H1 (cell line): ENCODE data around the gene SSH2. TPM values are rescaled to one million over a fixed set of nuclear protein-coding genes. Genes with fewer than 3 reads are reported as not detected.

Source experiments
- ASH2L ChIP-seq: fragments of 200-600, 300-600 bp; sonication (generic); IDR thresholded peaks from one replicate; pipeline ENCODE4 v1.7.1; 2017; ENCODE audit warnings: low read length
- BCL11A ChIP-seq, 2 experiments: IDR thresholded peaks; one replicate each; pipeline ENCODE4 v1.6.1; 2011; ENCODE audit warnings: low read depth in 2 of 2, low read length in 2 of 2, mild to moderate bottlenecking in 2 of 2
- CBX8 ChIP-seq: fragments of 300-800, 300-1000 bp; sonication (generic); IDR thresholded peaks from 2 replicates; pipeline ENCODE4 v1.7.1; 2016; ENCODE audit warnings: low read depth, low read length, borderline replicate concordance
- KDM4A ChIP-seq: IDR thresholded peaks from one replicate; pipeline ENCODE4 v1.7.1; 2012; ENCODE audit warnings: low read depth, mild to moderate bottlenecking, moderate library complexity, low read length, inconsistent platforms; ENCODE audit not compliant: severe bottlenecking
- RBBP5 ChIP-seq: IDR thresholded peaks from 2 replicates; pipeline ENCODE4 v1.7.1; 2012; ENCODE audit warnings: low read depth, mild to moderate bottlenecking, inconsistent platforms, low read length, moderate library complexity, borderline replicate concordance
- RNF2 ChIP-seq: fragments of 200-900, 300-1000 bp; sonication (generic); IDR thresholded peaks from 2 replicates; pipeline ENCODE4 v1.7.1; 2016; ENCODE audit warnings: borderline replicate concordance, low read depth, mild to moderate bottlenecking, antibody characterized with exemption, low read length; ENCODE audit not compliant: poor library complexity, severe bottlenecking; ENCODE audit errors: missing control alignments
- SIX5 ChIP-seq: IDR thresholded peaks from 2 replicates; pipeline ENCODE4 v1.6.1; 2011; ENCODE audit warnings: mild to moderate bottlenecking, low read depth, low read length
- SRF ChIP-seq: IDR thresholded peaks from 2 replicates; pipeline ENCODE4 v1.6.1; 2011; ENCODE audit warnings: mild to moderate bottlenecking, low read depth, low read length, moderate library complexity
- polyA plus RNA-seq, 7 experiments: library from polyadenylated mRNA; depleted of rRNA in 3 of 7; stranded (reverse) in 5 of 7; unstranded in 2 of 7; fragments of >200 nt in 5 of 7; fragments of 200-250 nt in 2 of 7; gene quantifications; 1 replicate in 5 of 7; 2 replicates in 1 of 7; 4 replicates in 1 of 7; pipeline versions ENCODE4 v1.2.1 to v1.2.3, GENCODE V29; 2011 to 2013; ENCODE audit warnings: missing spikeins in 2 of 7, mixed read lengths in 2 of 7
- total RNA-seq: library from RNA; stranded (reverse); fragmentation: NEBNext Ultra II Directional; extraction: Animal tissue kit (Norgen Biotek cat#: 25700); gene quantifications from 2 replicates; pipeline ENCODE4 v1.2.1, GENCODE V29; 2021

Gene SSH2
- total and polyA plus RNA-seq, 2 of the 8 experiments (the other 6 are each of a cell fraction or from before 2014, with no cell fraction given) = 5.2 to 15.9 TPM

- no peak for TF ChIP-seq SRF
- no peak for TF ChIP-seq RNF2
- TF ChIP-seq SIX5 = no peak
- TF ChIP-seq RBBP5 = no peak
- no peak for TF ChIP-seq BCL11A (IDR thresholded peaks at IDR 0.05; ENCODE audit: low read depth in 2 of 2, low read length in 2 of 2)
- TF ChIP-seq ASH2L = no peak
- TF ChIP-seq CBX8 = no peak
- no peak for TF ChIP-seq KDM4A
- TF ChIP-seq, all 59 proteins: peak for 0
These were observed 48.8 kb downstream of the SSH2 start (continued) for GRCh38 chr17:29881256-29881655.
